VCaP (cell line): Measurements from ENCODE around the gene LMBRD2.

Source experiments
- H3K27ac ChIP-seq: fragments of 450-650 bp; 2 replicates; pipeline ENCODE4 v1.5.1; 2017
- CTCF ChIP-seq: fragments of 450-650 bp; conservative IDR thresholded peaks from 2 replicates; pipeline ENCODE4 v1.5.1; 2017; ENCODE audit warnings: mild to moderate bottlenecking, moderate library complexity

LMBRD2 gene

DNA sequence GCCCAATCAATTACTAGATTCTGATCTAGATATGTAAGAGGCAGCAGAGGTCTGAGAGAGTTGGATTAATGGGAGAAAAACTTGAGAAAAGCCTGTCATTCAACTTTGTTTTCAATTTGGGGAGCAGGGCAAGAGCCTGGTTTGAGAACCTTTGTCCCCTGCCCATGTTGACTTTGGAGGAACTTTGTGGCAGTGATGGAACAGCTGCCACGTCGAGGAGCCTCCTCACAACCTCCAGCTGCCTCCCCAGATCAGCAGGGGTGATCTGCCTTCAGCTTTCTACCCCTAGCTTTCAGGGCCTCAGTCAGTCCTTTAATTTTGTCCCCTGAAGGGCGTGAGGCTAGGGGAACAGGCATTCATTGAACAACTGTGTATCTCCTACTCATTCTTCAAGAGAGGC lies 8.9 kb upstream of the LMBRD2 start:
- TF ChIP-seq CTCF = no peak
- H3K27ac ChIP-seq = no peak overlapping the region

GRCh38 chr5:36158144-36158543 lies 6.5 kb upstream of the LMBRD2 start:
- no peak overlapping the region for H3K27ac ChIP-seq
- no peak for TF ChIP-seq CTCF

- no peak overlapping the region for H3K27ac ChIP-seq
- TF ChIP-seq CTCF = no peak
These were observed 4.9 kb upstream of the LMBRD2 start for GRCh38 chr5:36156619-36157018.

- no peak overlapping the region for H3K27ac ChIP-seq
- no peak for TF ChIP-seq CTCF
These were observed 4.5 kb upstream of the LMBRD2 start for GRCh38 chr5:36156121-36156601.

- TF ChIP-seq CTCF = no peak
- no peak overlapping the region for H3K27ac ChIP-seq
These were observed 3.6 kb upstream of the LMBRD2 start for GRCh38 chr5:36155291-36155690.

GRCh38 chr5:36153726-36154125 lies 2.0 kb upstream of the LMBRD2 start:
- H3K27ac ChIP-seq = peak overlapping the region; percentile 85; the same call in 1 of the 2 replicates
- no peak for TF ChIP-seq CTCF

- H3K27ac ChIP-seq = peak overlapping the region; percentile 85; the same call in 1 of the 2 replicates
- no peak for TF ChIP-seq CTCF
These were observed 1.6 kb upstream of the LMBRD2 start for GRCh38 chr5:36153298-36153677.
